Measurements from ENCODE around the gene UBR4.

DNA sequence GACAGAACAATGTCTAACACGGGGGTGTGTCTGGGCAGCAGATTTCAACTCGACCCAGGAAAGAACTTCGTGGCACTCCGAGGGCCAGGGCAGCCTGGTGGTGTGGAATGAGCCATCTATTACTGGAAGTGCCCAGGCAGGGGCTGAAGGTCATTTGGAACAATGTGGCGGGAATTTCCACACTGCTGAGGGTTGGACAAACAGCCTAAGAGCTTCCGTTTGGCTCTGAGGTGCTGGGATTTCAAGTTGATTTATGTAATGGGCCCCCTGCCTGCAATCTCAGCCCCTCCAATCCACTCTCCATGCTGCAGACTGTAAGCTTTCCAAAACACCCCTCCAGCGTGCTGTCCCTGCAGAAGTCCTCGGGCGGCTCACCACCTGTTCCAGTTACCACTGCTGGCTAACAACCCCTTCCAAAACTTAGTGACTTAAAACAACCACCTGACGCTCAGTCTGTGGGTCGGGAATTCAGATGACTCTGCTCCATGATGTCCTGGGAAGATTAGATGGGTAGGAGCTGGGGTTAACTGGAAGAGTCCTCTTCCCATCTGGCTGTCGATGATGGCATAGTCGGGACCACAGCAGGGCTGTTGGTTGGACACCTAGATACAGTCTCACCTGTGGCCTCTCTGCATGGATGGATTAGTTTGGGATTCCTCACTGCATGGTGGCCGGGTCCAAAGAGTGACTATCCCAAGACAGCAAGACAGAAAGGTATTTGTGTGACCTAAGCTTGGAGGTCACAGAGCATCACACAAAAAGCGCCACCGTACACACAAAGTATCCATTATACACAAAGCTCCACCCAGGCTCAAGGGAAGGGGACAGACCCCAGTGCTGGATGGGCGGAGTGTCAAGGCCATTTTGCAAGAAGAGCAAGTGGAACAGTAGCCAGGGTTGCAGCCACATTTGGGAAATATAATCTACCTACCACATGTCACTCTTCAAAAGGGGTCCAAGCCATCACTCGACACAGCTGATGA is 163.9 kb downstream of the UBR4 start:
- TF ChIP-seq EZH2 (IDR thresholded peaks at IDR 0.05; ENCODE audit: borderline replicate concordance, insufficient read depth, low read length, poor library complexity, severe bottlenecking) (no peak), RAD21 (conservative IDR thresholded peaks at IDR 0.05) (no peak), POLR2AphosphoS5 (IDR thresholded peaks at IDR 0.05) (no peak), TAF1 (IDR thresholded peaks at IDR 0.05; ENCODE audit: low read depth) (no peak), EP300 (conservative IDR thresholded peaks at IDR 0.05; ENCODE audit: poor library complexity, severe bottlenecking) (no peak)
- TF ChIP-seq, protein P1, sequence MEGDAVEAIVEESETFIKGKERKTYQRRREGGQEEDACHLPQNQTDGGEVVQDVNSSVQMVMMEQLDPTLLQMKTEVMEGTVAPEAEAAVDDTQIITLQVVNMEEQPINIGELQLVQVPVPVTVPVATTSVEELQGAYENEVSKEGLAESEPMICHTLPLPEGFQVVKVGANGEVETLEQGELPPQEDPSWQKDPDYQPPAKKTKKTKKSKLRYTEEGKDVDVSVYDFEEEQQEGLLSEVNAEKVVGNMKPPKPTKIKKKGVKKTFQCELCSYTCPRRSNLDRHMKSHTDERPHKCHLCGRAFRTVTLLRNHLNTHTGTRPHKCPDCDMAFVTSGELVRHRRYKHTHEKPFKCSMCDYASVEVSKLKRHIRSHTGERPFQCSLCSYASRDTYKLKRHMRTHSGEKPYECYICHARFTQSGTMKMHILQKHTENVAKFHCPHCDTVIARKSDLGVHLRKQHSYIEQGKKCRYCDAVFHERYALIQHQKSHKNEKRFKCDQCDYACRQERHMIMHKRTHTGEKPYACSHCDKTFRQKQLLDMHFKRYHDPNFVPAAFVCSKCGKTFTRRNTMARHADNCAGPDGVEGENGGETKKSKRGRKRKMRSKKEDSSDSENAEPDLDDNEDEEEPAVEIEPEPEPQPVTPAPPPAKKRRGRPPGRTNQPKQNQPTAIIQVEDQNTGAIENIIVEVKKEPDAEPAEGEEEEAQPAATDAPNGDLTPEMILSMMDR (IDR thresholded peaks at IDR 0.05; ENCODE audit: poor library complexity, severe bottlenecking), result no peak
- TF ChIP-seq, protein P2, sequence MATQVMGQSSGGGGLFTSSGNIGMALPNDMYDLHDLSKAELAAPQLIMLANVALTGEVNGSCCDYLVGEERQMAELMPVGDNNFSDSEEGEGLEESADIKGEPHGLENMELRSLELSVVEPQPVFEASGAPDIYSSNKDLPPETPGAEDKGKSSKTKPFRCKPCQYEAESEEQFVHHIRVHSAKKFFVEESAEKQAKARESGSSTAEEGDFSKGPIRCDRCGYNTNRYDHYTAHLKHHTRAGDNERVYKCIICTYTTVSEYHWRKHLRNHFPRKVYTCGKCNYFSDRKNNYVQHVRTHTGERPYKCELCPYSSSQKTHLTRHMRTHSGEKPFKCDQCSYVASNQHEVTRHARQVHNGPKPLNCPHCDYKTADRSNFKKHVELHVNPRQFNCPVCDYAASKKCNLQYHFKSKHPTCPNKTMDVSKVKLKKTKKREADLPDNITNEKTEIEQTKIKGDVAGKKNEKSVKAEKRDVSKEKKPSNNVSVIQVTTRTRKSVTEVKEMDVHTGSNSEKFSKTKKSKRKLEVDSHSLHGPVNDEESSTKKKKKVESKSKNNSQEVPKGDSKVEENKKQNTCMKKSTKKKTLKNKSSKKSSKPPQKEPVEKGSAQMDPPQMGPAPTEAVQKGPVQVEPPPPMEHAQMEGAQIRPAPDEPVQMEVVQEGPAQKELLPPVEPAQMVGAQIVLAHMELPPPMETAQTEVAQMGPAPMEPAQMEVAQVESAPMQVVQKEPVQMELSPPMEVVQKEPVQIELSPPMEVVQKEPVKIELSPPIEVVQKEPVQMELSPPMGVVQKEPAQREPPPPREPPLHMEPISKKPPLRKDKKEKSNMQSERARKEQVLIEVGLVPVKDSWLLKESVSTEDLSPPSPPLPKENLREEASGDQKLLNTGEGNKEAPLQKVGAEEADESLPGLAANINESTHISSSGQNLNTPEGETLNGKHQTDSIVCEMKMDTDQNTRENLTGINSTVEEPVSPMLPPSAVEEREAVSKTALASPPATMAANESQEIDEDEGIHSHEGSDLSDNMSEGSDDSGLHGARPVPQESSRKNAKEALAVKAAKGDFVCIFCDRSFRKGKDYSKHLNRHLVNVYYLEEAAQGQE (IDR thresholded peaks at IDR 0.05; ENCODE audit: borderline replicate concordance), result no peak
